Vagina (tissue), 2 donors: Measurements from ENCODE around the gene SOX12.
"Not testable (repeated sequence)": the region's sequence is repeated elsewhere in the genome, so short reads cannot be mapped to it uniquely, and the experiment has no call there.

Experiments used
- CTCF ChIP-seq, 3 experiments: fragments of 450-650 bp in 2 of 3; fragments of 200-600 bp in 1 of 3; sonication (generic) in 1 of 3; IDR thresholded peaks; one replicate each; pipeline ENCODE4 v1.5.1; 2017 to 2019; ENCODE audit warnings: antibody characterized with exemption in 3 of 3, mild to moderate bottlenecking in 2 of 3, moderate library complexity in 2 of 3
- POLR2A ChIP-seq, 2 donors: fragments of 450-650 bp; IDR thresholded peaks; one replicate each; pipeline ENCODE4 v1.6.1; 2017; ENCODE audit warnings: antibody characterized with exemption in 2 of 2, mild to moderate bottlenecking in 2 of 2, moderate library complexity in 2 of 2
- POLR2AphosphoS5 ChIP-seq, 2 donors: sonication (generic); formaldehyde crosslinking; IDR thresholded peaks; one replicate each; pipeline ENCODE4 v1.9.0; 2017; ENCODE audit warnings: antibody characterized with exemption in 2 of 2, mild to moderate bottlenecking in 2 of 2, low read depth in 1 of 2; ENCODE audit not compliant: insufficient read depth in 1 of 2

- not testable (repeated sequence) for TF ChIP-seq CTCF (IDR thresholded peaks at IDR 0.05); POLR2AphosphoS5 (IDR thresholded peaks at IDR 0.05; ENCODE audit: insufficient read depth in 1 of 2, low read depth in 1 of 2); POLR2A (IDR thresholded peaks at IDR 0.05)
Measured at GRCh38 chr20:372543-373082, 47.3 kb downstream of the SOX12 start.
